Epithelial cell of proximal tubule (primary cell): Measurements from ENCODE around the gene FANK1. TPM values are rescaled to one million over a fixed set of nuclear protein-coding genes. Genes with fewer than 3 reads are reported as not detected.
"Not testable (repeated sequence)": the region's sequence is repeated elsewhere in the genome, so short reads cannot be mapped to it uniquely, and the experiment has no call there.

Source experiments
- DNase-seq: peaks from one replicate; pipeline ENCODE4 v3.0.0-alpha.2; 2011; ENCODE audit warnings: low read depth
- H3K4me3 ChIP-seq: 2 replicates; pipeline ENCODE4 v1.5.1; 2011; ENCODE audit warnings: low read depth, mild to moderate bottlenecking, low read length
- total RNA-seq: library from RNA; depleted of rRNA; stranded (reverse); fragments of >200 nt; gene quantifications from 2 replicates; pipeline ENCODE4 v1.2.3, GENCODE V29; 2015
- TF ChIP-seq, protein P1 (sequence below): conservative IDR thresholded peaks from 2 replicates; pipeline ENCODE4 v1.5.1; 2012; ENCODE audit warnings: low read depth, mild to moderate bottlenecking, low read length

FANK1 gene, protein sequence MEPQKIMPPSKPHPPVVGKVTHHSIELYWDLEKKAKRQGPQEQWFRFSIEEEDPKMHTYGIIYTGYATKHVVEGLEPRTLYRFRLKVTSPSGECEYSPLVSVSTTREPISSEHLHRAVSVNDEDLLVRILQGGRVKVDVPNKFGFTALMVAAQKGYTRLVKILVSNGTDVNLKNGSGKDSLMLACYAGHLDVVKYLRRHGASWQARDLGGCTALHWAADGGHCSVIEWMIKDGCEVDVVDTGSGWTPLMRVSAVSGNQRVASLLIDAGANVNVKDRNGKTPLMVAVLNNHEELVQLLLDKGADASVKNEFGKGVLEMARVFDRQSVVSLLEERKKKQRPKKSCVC
- 2.8 and 9.2 TPM in 2 replicates for total RNA-seq

DNA sequence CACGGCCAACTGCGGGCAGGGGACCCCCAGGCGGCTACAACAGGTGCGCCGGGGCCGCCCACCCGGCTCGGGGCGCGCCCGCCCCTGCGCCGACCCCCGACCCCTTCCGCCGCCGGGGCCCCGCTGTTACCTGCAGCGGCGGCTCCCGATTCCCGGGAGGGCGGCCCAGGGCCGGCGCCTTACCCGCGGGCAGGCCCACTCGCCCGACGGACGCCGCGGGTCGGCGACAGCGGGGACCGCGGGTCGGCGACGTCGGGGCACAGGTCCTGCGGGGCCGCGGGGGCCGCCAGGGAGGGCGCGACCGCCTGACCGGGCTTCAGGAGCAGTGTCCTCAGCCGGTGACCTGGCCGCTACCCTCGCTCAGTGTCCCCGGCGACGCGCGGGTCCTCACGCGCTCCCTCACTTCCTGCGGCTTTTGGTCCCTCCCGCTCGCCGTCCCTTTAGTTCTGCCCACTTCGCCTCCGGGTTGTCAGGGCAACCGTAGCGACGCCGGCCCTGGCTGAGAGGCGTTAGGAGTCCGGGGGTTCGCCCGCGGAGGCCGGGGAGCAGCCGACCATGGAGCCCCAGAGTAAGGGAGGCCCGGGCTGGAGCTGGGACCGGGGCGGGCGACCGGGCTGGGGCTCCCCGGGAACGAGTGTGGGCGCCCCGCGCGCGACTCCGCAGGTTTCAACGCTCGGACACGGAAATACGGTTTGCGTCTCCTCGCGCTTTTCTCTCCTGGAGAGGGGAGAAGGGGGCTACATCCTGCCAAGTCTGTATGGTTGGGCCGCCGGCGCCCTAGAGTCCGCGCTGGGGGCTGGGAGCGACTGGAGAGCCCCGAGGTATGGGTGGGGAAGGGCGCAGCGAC lies at the start of gene FANK1:
Gene FANK1, plus strand, starts transcription at position 477 of the 847 bp plus-strand sequence. Its CDS starts 79 bp downstream, at position 556.
- DNase-seq, result not testable (repeated sequence)
- H3K4me3 ChIP-seq, result peak within 1 kb of the TSS; percentile 86

DNA sequence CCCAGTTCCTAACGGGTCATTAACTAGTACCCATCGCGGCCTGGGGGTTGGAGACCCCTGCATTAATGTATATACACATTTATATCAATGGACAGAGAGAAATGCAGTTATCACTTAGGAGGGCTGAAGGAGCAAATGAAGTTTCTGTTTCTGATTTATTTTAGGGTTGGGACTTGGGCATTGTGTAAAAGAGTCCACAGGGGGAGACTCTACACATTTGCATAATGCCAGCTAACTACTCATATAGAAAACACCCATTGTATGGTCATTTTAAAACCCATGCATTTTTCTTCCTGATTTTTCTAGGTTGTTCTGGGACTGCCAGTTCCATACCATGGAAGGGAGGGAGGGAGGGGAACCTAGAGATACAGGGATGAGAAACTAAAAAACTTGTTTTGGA lies 49.5 kb upstream of the FANK1 start:
- H3K4me3 ChIP-seq, result no peak overlapping the region

DNA sequence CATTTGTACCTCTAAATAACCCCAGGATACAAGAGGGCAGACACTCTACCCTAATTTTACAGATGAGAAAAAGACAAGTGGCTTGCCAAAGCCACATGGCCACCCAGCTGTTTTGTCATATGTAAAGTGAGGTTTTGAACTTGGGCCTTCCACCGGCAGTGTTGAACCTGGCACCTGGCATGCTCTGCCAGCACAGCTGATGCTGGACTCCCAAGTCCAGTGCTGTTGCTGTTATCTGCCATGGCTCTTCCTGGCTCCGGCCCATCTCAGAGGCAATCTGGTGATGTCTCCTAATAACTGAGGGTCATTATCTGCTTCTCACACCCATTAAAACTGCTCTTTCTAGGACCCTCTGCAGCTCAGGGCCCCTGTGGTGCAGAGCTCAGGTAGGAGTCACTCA lies 48.0 kb upstream of the FANK1 start:
- no peak overlapping the region for H3K4me3 ChIP-seq
- TF ChIP-seq, protein P1, sequence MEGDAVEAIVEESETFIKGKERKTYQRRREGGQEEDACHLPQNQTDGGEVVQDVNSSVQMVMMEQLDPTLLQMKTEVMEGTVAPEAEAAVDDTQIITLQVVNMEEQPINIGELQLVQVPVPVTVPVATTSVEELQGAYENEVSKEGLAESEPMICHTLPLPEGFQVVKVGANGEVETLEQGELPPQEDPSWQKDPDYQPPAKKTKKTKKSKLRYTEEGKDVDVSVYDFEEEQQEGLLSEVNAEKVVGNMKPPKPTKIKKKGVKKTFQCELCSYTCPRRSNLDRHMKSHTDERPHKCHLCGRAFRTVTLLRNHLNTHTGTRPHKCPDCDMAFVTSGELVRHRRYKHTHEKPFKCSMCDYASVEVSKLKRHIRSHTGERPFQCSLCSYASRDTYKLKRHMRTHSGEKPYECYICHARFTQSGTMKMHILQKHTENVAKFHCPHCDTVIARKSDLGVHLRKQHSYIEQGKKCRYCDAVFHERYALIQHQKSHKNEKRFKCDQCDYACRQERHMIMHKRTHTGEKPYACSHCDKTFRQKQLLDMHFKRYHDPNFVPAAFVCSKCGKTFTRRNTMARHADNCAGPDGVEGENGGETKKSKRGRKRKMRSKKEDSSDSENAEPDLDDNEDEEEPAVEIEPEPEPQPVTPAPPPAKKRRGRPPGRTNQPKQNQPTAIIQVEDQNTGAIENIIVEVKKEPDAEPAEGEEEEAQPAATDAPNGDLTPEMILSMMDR, result no peak
- no peak for DNase-seq

More for the DNA sequence above, 49.5 kb upstream of the FANK1 start:
- TF ChIP-seq, protein P1, result no peak
- DNase-seq, result no peak

DNA sequence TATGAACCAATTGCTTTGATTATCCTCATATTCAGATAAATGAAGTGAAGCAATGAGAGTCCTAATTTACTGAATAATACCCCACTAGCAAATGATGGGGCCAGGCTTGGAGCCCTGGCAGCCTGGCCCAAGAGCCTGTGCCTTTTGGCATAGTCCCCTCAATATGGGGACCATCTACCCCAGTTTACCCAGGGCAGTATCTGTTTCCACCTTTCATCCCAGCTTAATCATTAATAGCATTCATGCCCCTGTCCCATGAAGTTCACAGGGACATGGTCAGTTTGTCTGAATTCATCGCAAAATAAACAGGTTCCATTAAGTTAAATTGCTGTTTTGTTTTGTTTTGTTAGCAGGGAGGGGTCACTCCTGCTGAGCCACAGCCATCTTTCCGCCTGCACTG lies 47.5 kb upstream of the FANK1 start:
- H3K4me3 ChIP-seq, result no peak overlapping the region
- DNase-seq, result no peak
- TF ChIP-seq, protein P1, result no peak

DNA sequence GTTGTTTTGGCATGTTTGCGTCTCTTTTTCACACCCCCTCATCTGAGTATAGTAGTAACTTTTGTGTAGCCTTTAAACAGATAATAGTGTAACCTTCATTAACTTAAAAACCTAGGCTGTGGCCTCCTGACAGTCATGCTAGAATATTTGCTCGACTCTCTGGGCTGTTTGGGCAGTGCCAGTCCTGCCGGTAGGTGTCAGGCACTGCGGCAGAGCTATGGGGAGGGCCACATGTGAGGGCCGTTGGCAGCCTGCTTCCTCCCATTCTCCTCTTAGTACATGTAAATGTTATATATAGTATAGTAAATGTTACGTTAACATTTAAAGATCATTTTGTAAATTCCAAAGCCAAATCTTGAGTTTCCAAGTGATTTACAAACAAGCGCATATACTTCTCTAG lies 46.9 kb upstream of the FANK1 start:
- no peak overlapping the region for H3K4me3 ChIP-seq
- TF ChIP-seq, protein P1, result no peak
- DNase-seq, result no peak

DNA sequence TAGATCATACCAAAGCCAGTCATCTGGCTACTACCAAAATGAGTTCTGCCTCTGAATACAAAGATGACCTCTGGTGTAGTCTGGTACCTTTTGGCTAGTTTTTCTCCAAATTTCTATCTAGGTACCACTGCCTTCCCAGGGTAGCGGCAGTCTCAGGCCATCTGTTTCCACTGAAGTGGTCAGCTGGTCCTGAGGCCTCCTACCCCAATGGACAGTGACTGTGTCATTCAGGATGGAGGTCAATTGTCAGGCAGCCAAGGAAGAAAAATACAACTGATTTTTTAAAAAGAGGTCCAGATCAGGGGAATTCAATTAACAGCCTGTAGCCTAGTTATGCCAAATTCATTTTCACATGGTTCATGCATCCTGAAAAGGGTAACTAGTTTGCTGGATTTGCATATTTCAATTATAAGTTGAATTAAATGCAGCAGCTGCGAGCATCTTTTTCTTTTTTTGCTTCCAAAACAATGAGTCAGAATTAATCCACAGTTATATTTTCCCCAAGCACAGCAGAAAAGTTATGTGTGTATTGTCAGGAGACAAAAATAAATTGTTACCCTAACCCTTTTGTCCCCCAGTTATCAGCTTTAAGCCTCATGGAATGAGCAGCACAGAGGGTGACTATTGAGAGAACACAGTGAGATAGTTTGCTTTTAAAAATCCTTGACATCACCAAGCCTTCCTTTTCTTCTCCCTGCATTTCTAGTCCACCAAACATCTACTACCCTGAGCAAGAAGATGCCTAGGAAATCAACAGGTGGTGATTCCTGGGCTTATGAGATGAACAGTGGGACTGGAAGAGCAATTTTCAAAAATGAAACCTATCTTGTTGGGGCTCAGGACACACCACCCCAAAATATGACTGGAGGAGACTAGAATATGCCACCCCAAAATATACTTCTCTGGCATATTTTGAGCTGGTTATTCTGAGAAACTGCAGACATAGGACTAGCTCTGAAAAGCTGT lies 45.3 kb upstream of the FANK1 start:
- H3K4me3 ChIP-seq, result no peak overlapping the region
- TF ChIP-seq, protein P1, result no peak

More for the DNA sequence above, 45.3 kb upstream of the FANK1 start:
- no peak for DNase-seq
